Gastrocnemius medialis (tissue), 4 donors: ENCODE results near the gene SMNDC1.

Source experiments
- CTCF ChIP-seq, 5 experiments: fragments of 450-650 bp in 3 of 5; fragments of 200-600 bp in 2 of 5; sonication (generic) in 2 of 5; IDR thresholded peaks in 4 of 5; conservative IDR thresholded peaks in 1 of 5; 1 replicate in 4 of 5; 2 replicates in 1 of 5; pipeline ENCODE4 v1.5.1; 2016 to 2019; ENCODE audit warnings: antibody characterized with exemption in 5 of 5, mild to moderate bottlenecking in 3 of 5, moderate library complexity in 3 of 5
- POLR2A ChIP-seq, 2 donors: fragments of 450-650 bp; IDR thresholded peaks; one replicate each; pipeline ENCODE4 v1.6.1; 2017; ENCODE audit warnings: antibody characterized with exemption in 2 of 2, mild to moderate bottlenecking in 2 of 2, moderate library complexity in 2 of 2

GRCh38 chr10:110269374-110270318, 35.1 kb downstream of the SMNDC1 start:
- no peak for TF ChIP-seq CTCF (IDR thresholded peaks at IDR 0.05 in 4 of 5, conservative IDR thresholded peaks at IDR 0.05 in 1 of 5)
- TF ChIP-seq POLR2A (IDR thresholded peaks at IDR 0.05) = peak; percentile 20 to 50
